ENCODE measurements around the gene LAG3.

The LAG3 gene

GRCh38 chr12:6770600-6770999, 1.7 kb upstream of the LAG3 start:
- in situ Hi-C loops (cut with MboI; ENCODE audit: low sequenced_read_pairs) = no loop called here

GRCh38 chr12:6771091-6771495, 1.2 kb upstream of the LAG3 start:
- in situ Hi-C loops (cut with MboI; ENCODE audit: low sequenced_read_pairs) = no loop called here

GRCh38 chr12:6771509-6772330, 600 bp upstream of the LAG3 start:
- in situ Hi-C loops (cut with MboI; ENCODE audit: low sequenced_read_pairs) = no loop called here

- in situ Hi-C loops (cut with MboI; ENCODE audit: low sequenced_read_pairs) = no loop called here
These were observed 638 bp downstream of the LAG3 start for GRCh38 chr12:6772726-6773589.

- in situ Hi-C loops (cut with MboI; ENCODE audit: low sequenced_read_pairs) = no loop called here
These were observed 1.5 kb downstream of the LAG3 start for GRCh38 chr12:6773590-6774351.

GRCh38 chr12:6774499-6775062, 2.3 kb downstream of the LAG3 start:
- in situ Hi-C loops (cut with MboI; ENCODE audit: low sequenced_read_pairs) = no loop called here

- in situ Hi-C loops (cut with MboI; ENCODE audit: low sequenced_read_pairs) = no loop called here
These were observed 3.2 kb downstream of the LAG3 start for GRCh38 chr12:6775185-6776174.

GRCh38 chr12:6777386-6777785, 5.1 kb downstream of the LAG3 start:
- in situ Hi-C loops (cut with MboI; ENCODE audit: low sequenced_read_pairs) = no loop called here

- in situ Hi-C loops (cut with MboI; ENCODE audit: low sequenced_read_pairs) = no loop called here
These were observed 5.9 kb downstream of the LAG3 start for GRCh38 chr12:6778217-6778573.

GRCh38 chr12:6778574-6779550, 6.5 kb downstream of the LAG3 start:
- in situ Hi-C loops (cut with MboI; ENCODE audit: low sequenced_read_pairs) = no loop called here

GRCh38 chr12:6779708-6780432, 7.5 kb downstream of the LAG3 start:
- in situ Hi-C loops (cut with MboI; ENCODE audit: low sequenced_read_pairs) = no loop called here

GRCh38 chr12:6780573-6780972, 8.3 kb downstream of the LAG3 start:
- in situ Hi-C loops (cut with MboI; ENCODE audit: low sequenced_read_pairs) = no loop called here

- in situ Hi-C loops (cut with MboI; ENCODE audit: low sequenced_read_pairs) = no loop called here
These were observed 9.8 kb downstream of the LAG3 start for GRCh38 chr12:6782119-6782518.

- in situ Hi-C loops (cut with MboI; ENCODE audit: low sequenced_read_pairs) = no loop called here
These were observed 10.7 kb downstream of the LAG3 start for GRCh38 chr12:6782850-6783566.

GRCh38 chr12:6783828-6784227, 11.5 kb downstream of the LAG3 start:
- in situ Hi-C loops (cut with MboI; ENCODE audit: low sequenced_read_pairs) = no loop called here

GRCh38 chr12:6784296-6784695, 12.0 kb downstream of the LAG3 start:
- in situ Hi-C loops (cut with MboI; ENCODE audit: low sequenced_read_pairs) = no loop called here

- in situ Hi-C loops (cut with MboI; ENCODE audit: low sequenced_read_pairs) = no loop called here
These were observed 12.4 kb downstream of the LAG3 start for GRCh38 chr12:6784761-6785160.

Data from HL-60/S4 treated with phorbol 12-myristate 13-acetate at 8.2 ng/mL for 4 days and 3 days (cell line).